Neural progenitor cell (in vitro differentiated cells): ENCODE results near the gene FN3K. TPM values are rescaled to one million over a fixed set of nuclear protein-coding genes. Genes with fewer than 3 reads are reported as not detected.

Source experiments
- DNase-seq: peaks from one replicate; pipeline ENCODE4 v3.0.0-alpha.2; 2016; ENCODE audit warnings: low spot score
- H2AFZ ChIP-seq: fragments of 200-600 bp; sonication (generic); replicated peaks from 2 replicates; pipeline ENCODE4 v1.6.1; 2016; ENCODE audit warnings: antibody characterized with exemption
- H3F3A ChIP-seq: fragments of 200-600 bp; sonication (generic); 2 replicates; pipeline ENCODE4 v1.6.1; 2016; ENCODE audit warnings: antibody characterized with exemption, low read depth
- H3K27ac ChIP-seq: fragments of 200-600 bp; sonication (generic); 2 replicates; pipeline ENCODE4 v1.5.1; 2016; ENCODE audit warnings: mild to moderate bottlenecking
- H3K27me3 ChIP-seq: fragments of 200-600 bp; sonication (generic); 2 replicates; pipeline ENCODE4 v1.6.1; 2016; ENCODE audit warnings: mild to moderate bottlenecking, moderate library complexity
- H3K36me3 ChIP-seq: fragments of 200-600 bp; sonication (generic); 2 replicates; pipeline ENCODE4 v1.5.1; 2016
- H3K4me1 ChIP-seq: fragments of 200-600 bp; sonication (generic); 2 replicates; pipeline ENCODE4 v1.6.1; 2016; ENCODE audit warnings: mixed run types
- H3K4me2 ChIP-seq: fragments of 200-600 bp; sonication (generic); 2 replicates; pipeline ENCODE4 v1.6.1; 2016
- H3K4me3 ChIP-seq: fragments of 200-600 bp; sonication (generic); 2 replicates; pipeline ENCODE4 v1.5.1; 2016
- H3K79me2 ChIP-seq: fragments of 200-600 bp; sonication (generic); 2 replicates; pipeline ENCODE4 v1.6.1; 2016; ENCODE audit warnings: low read depth
- H3K9ac ChIP-seq: fragments of 200-600 bp; sonication (generic); 2 replicates; pipeline ENCODE4 v1.6.1; 2016
- H3K9me3 ChIP-seq: fragments of 200-600 bp; sonication (generic); 2 replicates; pipeline ENCODE4 v1.5.1; 2016; ENCODE audit warnings: low read depth
- H4K20me1 ChIP-seq: fragments of 200-600 bp; sonication (generic); 2 replicates; pipeline ENCODE4 v1.6.1; 2016; ENCODE audit warnings: low read depth
- H3K27ac Mint-ChIP-seq: 3 replicates; pipeline ENCODE4 v1.8.0; 2021; ENCODE audit warnings: mixed read lengths
- H3K27me3 Mint-ChIP-seq: 2 replicates; pipeline ENCODE4 v1.8.0; 2022; ENCODE audit warnings: low read depth, mild to moderate bottlenecking, inconsistent platforms, moderate library complexity, mixed read lengths; ENCODE audit not compliant: insufficient read depth
- H3K36me3 Mint-ChIP-seq: 3 replicates; pipeline ENCODE4 v1.8.0; 2021; ENCODE audit warnings: mixed read lengths
- H3K4me1 Mint-ChIP-seq: 3 replicates; pipeline ENCODE4 v1.8.0; 2021; ENCODE audit warnings: mixed read lengths
- H3K4me3 Mint-ChIP-seq: 3 replicates; pipeline ENCODE4 v1.8.0; 2021; ENCODE audit warnings: mild to moderate bottlenecking, moderate library complexity, mixed read lengths
- H3K9me3 Mint-ChIP-seq: 3 replicates; pipeline ENCODE4 v1.8.0; 2020; ENCODE audit warnings: mixed read lengths
- EZH2 ChIP-seq: fragments of 200-600 bp; sonication (generic); IDR thresholded peaks from 2 replicates; pipeline ENCODE4 v1.6.1; 2017; ENCODE audit warnings: antibody characterized with exemption, mild to moderate bottlenecking, moderate library complexity
- EZH2phosphoT487 ChIP-seq: fragments of 200-600 bp; sonication (generic); IDR thresholded peaks from 2 replicates; pipeline ENCODE4 v1.6.1; 2017; ENCODE audit warnings: antibody characterized with exemption
- total RNA-seq: library from RNA; depleted of rRNA; stranded (reverse); fragments of >200 nt; gene quantifications from 2 replicates; pipeline ENCODE4 v1.2.3, GENCODE V29; 2015; ENCODE audit warnings: low replicate concordance
- TF ChIP-seq, protein P1 (sequence below): fragments of 200-600 bp; sonication (generic); IDR thresholded peaks from 2 replicates; pipeline ENCODE4 v1.5.1; 2017; ENCODE audit warnings: antibody characterized with exemption, mild to moderate bottlenecking

FN3K gene
- total RNA-seq, 1 donor from 2014 or later: 3.3 TPM

DNA sequence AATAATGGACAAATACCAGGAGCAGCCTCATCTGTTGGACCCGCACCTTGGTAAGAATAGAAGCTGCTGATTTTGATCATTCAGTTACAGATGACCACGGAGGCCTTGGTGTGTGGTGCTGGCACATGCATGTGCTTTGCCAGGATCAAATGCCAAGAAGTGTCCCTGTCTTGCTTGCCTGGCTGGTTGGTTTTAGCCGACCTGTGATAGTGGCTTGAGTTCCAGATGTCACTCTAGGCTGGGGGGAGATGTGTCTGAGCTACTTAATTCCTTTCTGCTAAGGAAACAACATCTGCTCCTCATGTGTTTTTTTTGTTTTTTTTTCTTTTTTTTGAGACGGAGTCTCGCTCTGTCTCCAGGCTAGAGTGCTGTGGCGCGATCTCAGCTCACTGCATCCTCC is 20.8 kb downstream of the FN3K start:
- Histone ChIP-seq H3K4me1 (peaks cover 34% of the 10 kb centered on the region), H3K9ac (no peak overlapping the region), H3K27me3 (peaks cover 2% of the 10 kb centered on the region), H3K4me2 (no peak overlapping the region), H4K20me1 (peaks cover 75% of the 10 kb centered on the region), H3K27ac (peak overlapping the region; percentile 35), H2AFZ (no peak overlapping the region), H3K79me2 (peaks cover 87% of the 10 kb centered on the region), H3K9me3 (no peaks in the 10 kb centered on the region), H3K36me3 (no peaks in the 10 kb centered on the region), H3K4me3 (no peak overlapping the region), H3F3A (peaks cover 33% of the 10 kb centered on the region)
- Mint-ChIP-seq H3K4me3 (no peak overlapping the region), H3K9me3 (no peaks in the 10 kb centered on the region), H3K27ac (no peak overlapping the region), H3K36me3 (peaks cover 12% of the 10 kb centered on the region), H3K27me3 (peaks cover 6% of the 10 kb centered on the region), H3K4me1 (peaks cover 42% of the 10 kb centered on the region)
- no peak for DNase-seq
- TF ChIP-seq EZH2phosphoT487 (no peak), EZH2 (no peak)
- TF ChIP-seq, protein P1, sequence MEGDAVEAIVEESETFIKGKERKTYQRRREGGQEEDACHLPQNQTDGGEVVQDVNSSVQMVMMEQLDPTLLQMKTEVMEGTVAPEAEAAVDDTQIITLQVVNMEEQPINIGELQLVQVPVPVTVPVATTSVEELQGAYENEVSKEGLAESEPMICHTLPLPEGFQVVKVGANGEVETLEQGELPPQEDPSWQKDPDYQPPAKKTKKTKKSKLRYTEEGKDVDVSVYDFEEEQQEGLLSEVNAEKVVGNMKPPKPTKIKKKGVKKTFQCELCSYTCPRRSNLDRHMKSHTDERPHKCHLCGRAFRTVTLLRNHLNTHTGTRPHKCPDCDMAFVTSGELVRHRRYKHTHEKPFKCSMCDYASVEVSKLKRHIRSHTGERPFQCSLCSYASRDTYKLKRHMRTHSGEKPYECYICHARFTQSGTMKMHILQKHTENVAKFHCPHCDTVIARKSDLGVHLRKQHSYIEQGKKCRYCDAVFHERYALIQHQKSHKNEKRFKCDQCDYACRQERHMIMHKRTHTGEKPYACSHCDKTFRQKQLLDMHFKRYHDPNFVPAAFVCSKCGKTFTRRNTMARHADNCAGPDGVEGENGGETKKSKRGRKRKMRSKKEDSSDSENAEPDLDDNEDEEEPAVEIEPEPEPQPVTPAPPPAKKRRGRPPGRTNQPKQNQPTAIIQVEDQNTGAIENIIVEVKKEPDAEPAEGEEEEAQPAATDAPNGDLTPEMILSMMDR: no peak

DNA sequence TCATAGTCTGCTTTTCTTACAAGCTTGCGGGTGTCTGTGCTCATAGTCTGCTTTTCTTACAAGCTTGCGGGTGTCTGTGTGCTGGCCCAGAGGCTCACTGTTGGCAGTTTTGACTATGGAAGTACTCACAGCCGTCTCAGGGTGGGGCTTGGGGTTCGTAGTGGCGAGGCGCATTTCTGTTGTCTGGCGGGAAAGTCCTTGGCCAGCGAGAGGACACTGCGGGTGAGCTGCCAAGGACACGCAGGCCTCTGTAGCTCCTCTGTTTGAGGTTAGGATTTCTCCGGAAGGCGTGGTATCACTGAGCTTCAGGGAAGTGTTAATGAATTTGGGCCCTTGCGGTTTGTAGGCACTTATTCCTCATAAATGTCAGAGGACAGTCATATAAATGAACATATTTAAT is 30.0 kb downstream of the FN3K start:
- Mint-ChIP-seq H3K4me1 (no peaks in the 10 kb centered on the region), H3K27ac (no peak overlapping the region), H3K27me3 (no peaks in the 10 kb centered on the region), H3K9me3 (no peaks in the 10 kb centered on the region), H3K4me3 (no peak overlapping the region), H3K36me3 (peaks cover 35% of the 10 kb centered on the region)
- peaks cover 14% of the 10 kb centered on the region for H3K36me3 ChIP-seq
- H3F3A ChIP-seq: no peaks in the 10 kb centered on the region
- H3K4me2 ChIP-seq: no peak overlapping the region
- no peak overlapping the region for H3K4me3 ChIP-seq
- no peak overlapping the region for H3K9ac ChIP-seq
- TF ChIP-seq EZH2 (no peak), EZH2phosphoT487 (no peak)
- TF ChIP-seq, protein P1: no peak
- no peak overlapping the region for H3K27ac ChIP-seq
- peaks cover 40% of the 10 kb centered on the region for H3K79me2 ChIP-seq
- no peak for DNase-seq
- H3K9me3 ChIP-seq: no peaks in the 10 kb centered on the region
- H2AFZ ChIP-seq: no peak overlapping the region
- peaks cover 34% of the 10 kb centered on the region for H4K20me1 ChIP-seq
- H3K4me1 ChIP-seq: no peaks in the 10 kb centered on the region
- H3K27me3 ChIP-seq: no peaks in the 10 kb centered on the region

DNA sequence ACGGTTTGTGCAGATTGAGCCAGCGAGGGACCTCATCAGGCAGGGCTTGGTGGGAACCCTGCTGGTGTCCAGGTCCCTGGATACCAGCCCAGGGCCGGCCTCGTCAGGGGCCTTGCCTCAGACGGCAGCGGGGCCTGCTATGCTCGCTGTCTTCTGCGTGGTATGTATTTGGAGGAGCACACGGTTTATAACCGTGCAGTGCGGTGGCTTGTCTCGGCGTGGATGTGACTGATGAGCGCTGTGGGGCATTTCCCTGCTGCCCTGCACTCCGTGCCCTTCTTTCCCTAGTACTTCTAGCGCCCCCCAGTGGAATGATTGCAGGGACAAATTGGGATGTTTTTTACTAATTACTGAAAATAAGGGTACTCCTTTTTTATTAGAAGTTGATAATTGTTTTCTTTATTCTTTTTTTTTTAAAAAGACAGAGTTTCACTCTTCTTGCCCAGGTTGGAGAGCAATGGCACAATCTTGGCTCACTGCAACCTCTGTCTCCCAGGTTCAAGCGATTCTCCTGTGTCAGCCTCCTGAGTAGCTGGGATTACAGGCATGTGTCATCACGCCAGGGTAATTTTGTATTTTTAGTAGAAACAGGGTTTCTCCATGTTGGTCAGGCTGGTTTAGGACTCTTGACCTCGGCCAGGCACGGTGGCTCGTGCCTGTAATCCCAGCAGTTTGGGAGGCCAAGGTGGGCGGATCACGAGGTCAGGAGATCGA is 31.8 kb downstream of the FN3K start:
- peaks cover 22% of the 10 kb centered on the region for H3K79me2 ChIP-seq
- Mint-ChIP-seq H3K4me1 (no peaks in the 10 kb centered on the region), H3K27ac (no peak overlapping the region), H3K36me3 (peaks cover 37% of the 10 kb centered on the region), H3K27me3 (no peaks in the 10 kb centered on the region), H3K4me3 (no peak overlapping the region), H3K9me3 (no peaks in the 10 kb centered on the region)
- H3K9me3 ChIP-seq: no peaks in the 10 kb centered on the region
- H3K9ac ChIP-seq: no peak overlapping the region
- DNase-seq: peak; percentile 76
- peaks cover 20% of the 10 kb centered on the region for H4K20me1 ChIP-seq
- no peak overlapping the region for H3K4me3 ChIP-seq
- H3K36me3 ChIP-seq: peaks cover 14% of the 10 kb centered on the region
- no peaks in the 10 kb centered on the region for H3K27me3 ChIP-seq
- H3K4me2 ChIP-seq: no peak overlapping the region
- H3F3A ChIP-seq: no peaks in the 10 kb centered on the region
- H3K4me1 ChIP-seq: no peaks in the 10 kb centered on the region
- TF ChIP-seq, protein P1: peak; percentile 79
- no peak for TF ChIP-seq EZH2
- H2AFZ ChIP-seq: no peak overlapping the region
- no peak overlapping the region for H3K27ac ChIP-seq
